Transverse colon (tissue), 4 donors: ENCODE data around the gene GFOD1. TPM values are rescaled to one million over a fixed set of nuclear protein-coding genes. Genes with fewer than 3 reads are reported as not detected.

Source experiments
- DNase-seq: peaks from one replicate; pipeline ENCODE4 v3.0.0-alpha.2; 2019
- H3K27ac ChIP-seq, 4 donors: fragments of 200-600 bp; sonication (generic); 2 replicates each; pipeline ENCODE4 v1.5.1; 2016 to 2018; ENCODE audit warnings: inconsistent platforms in 4 of 4
- H3K27me3 ChIP-seq: fragments of 200-600 bp; sonication (generic); 2 replicates; pipeline ENCODE4 v1.5.1; 2017; ENCODE audit warnings: inconsistent platforms
- H3K36me3 ChIP-seq, 4 donors: fragments of 200-600 bp; sonication (generic); 2 replicates each; pipeline ENCODE4 v1.5.1; 2017 to 2019; ENCODE audit warnings: inconsistent platforms in 4 of 4
- H3K4me1 ChIP-seq, 4 donors: fragments of 200-600 bp; sonication (generic); 2 replicates each; pipeline ENCODE4 v1.5.1; 2017 to 2020; ENCODE audit warnings: inconsistent platforms in 4 of 4
- H3K4me3 ChIP-seq, 4 donors: fragments of 200-600 bp; sonication (generic); 1 replicate in 1 of 4; 2 replicates in 3 of 4; pipeline versions ENCODE4 v1.5.1 to v1.6.1; 2017 to 2019; ENCODE audit warnings: inconsistent platforms in 4 of 4
- H3K9me3 ChIP-seq, 2 donors: fragments of 200-600 bp; sonication (generic); 2 replicates each; pipeline ENCODE4 v1.5.1; 2017 to 2019; ENCODE audit warnings: inconsistent platforms in 2 of 2
- EP300 ChIP-seq: sonication (generic); formaldehyde crosslinking; IDR thresholded peaks from one replicate; pipeline ENCODE4 v1.6.1; 2017; ENCODE audit warnings: antibody characterized with exemption, low read depth
- POLR2A ChIP-seq: fragments of 450-650 bp; IDR thresholded peaks from one replicate; pipeline ENCODE4 v1.6.1; 2016; ENCODE audit warnings: antibody characterized with exemption, mild to moderate bottlenecking, moderate library complexity
- POLR2AphosphoS5 ChIP-seq, 3 donors: sonication (generic); formaldehyde crosslinking; IDR thresholded peaks; one replicate each; pipeline ENCODE4 v1.6.1; 2016; ENCODE audit warnings: antibody characterized with exemption in 3 of 3
- WGBS, 2 donors: methylation state at CpG; one replicate each; pipeline ENCODE4 v1.1.5; 2018; ENCODE audit warnings: low coverage in 1 of 2; 5-methylcytosine and 5-hydroxymethylcytosine counted together
- in situ Hi-C, 4 donors: fragments of 200-750 bp; cut with MboI; loops; one replicate each; pipeline versions ENCODE4 v1.15.0 to v1.15.1; 2017; ENCODE audit warnings: low sequenced_read_pairs in 3 of 4, low pct_ligation_motif_present in 1 of 4, low pct_unique_long_range_greater_than_20kb in 1 of 4
- intact Hi-C: fragments of 100-400 bp; cut with DNase I; formaldehyde crosslinking; loops from one replicate; pipeline ENCODE4 v1.15.1; 2023; ENCODE audit warnings: low total_unique reads
- total RNA-seq, 4 donors: library from RNA; depleted of rRNA; stranded (reverse); fragments of >200 nt; gene quantifications; one replicate each; pipeline ENCODE4 v1.1.0, GENCODE V29; 2016
- TF ChIP-seq, protein P1 (sequence below), 5 experiments: fragments of 200-600 bp in 3 of 5; fragments of 450-650 bp in 2 of 5; sonication (generic) in 3 of 5; IDR thresholded peaks; 1 replicate in 2 of 5; 2 replicates in 3 of 5; pipeline ENCODE4 v1.5.1; 2016 to 2017; ENCODE audit warnings: antibody characterized with exemption in 5 of 5, inconsistent platforms in 3 of 5, mild to moderate bottlenecking in 2 of 5, moderate library complexity in 1 of 5

The GFOD1 gene
- total RNA-seq, 4 donors from 2014 or later, result 8.4 to 36.7 (median 19.9) TPM

DNA sequence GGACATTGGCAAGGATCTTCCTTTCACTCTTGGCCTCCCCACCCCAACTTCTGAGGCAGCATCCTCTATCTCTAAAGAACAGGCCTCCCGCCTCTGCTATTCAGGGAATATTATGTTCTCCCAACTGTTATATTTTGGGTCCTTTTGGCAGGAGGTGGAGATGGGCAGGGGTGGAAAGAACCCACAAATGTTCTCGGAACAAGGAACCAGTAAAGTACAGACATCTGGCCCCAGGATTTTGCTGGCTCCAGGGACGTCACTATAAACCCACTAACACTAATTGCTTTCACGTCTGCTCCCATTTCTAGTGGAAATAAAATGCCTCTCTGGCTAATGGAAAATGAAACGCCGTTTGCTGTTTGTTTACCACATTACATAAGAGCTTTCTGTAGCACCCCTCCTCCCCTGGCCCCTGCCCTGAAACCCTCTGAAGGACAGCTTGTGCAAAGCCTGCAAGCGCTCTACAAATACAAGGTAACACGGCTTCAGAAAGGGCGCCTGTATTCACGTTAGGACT lies 81.4 kb downstream of the GFOD1 start:
- Histone ChIP-seq H3K27ac (peak overlapping the region; percentile 34 to 62 (median 42)), H3K4me1 (peaks cover 0 to 45% (median 8%) of the 10 kb centered on the region in 4 donors), H3K27me3 (no peaks in the 10 kb centered on the region), H3K36me3 (no peaks in the 10 kb centered on the region), H3K9me3 (no peaks in the 10 kb centered on the region), H3K4me3 (no peak overlapping the region)
- no peak for DNase-seq
- intact Hi-C loops (no loop called here), in situ Hi-C loops (no loop called here)
- WGBS, 2 donors, result 79 to 85% methylated on average over 4 to 10 of the region's 10 CpGs
- TF ChIP-seq, protein P1, sequence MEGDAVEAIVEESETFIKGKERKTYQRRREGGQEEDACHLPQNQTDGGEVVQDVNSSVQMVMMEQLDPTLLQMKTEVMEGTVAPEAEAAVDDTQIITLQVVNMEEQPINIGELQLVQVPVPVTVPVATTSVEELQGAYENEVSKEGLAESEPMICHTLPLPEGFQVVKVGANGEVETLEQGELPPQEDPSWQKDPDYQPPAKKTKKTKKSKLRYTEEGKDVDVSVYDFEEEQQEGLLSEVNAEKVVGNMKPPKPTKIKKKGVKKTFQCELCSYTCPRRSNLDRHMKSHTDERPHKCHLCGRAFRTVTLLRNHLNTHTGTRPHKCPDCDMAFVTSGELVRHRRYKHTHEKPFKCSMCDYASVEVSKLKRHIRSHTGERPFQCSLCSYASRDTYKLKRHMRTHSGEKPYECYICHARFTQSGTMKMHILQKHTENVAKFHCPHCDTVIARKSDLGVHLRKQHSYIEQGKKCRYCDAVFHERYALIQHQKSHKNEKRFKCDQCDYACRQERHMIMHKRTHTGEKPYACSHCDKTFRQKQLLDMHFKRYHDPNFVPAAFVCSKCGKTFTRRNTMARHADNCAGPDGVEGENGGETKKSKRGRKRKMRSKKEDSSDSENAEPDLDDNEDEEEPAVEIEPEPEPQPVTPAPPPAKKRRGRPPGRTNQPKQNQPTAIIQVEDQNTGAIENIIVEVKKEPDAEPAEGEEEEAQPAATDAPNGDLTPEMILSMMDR (IDR thresholded peaks at IDR 0.05), result no peak
- TF ChIP-seq POLR2A (no peak), EP300 (no peak), POLR2AphosphoS5 (IDR thresholded peaks at IDR 0.05) (no peak)

DNA sequence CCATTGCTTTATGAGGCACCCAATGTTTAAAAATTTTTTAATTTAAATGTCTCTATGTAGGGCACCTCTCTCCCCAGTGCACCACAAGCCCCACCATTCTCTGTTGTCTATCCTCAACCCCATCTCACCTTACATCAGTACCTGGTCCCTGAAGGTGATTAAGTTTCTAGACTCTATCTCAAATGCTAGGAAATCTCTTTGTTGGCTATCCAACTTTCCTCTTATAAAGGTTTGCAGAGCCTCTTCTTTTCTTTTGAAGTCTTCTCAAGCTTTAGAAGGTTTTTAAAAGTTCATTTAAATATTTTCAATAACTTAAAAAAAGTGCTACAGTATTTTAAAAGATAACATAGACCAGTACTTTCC lies 82.5 kb downstream of the GFOD1 start:
- intact Hi-C loops (no loop called here), in situ Hi-C loops (no loop called here)
- Histone ChIP-seq H3K27me3 (no peaks in the 10 kb centered on the region), H3K9me3 (no peaks in the 10 kb centered on the region), H3K27ac (no peak overlapping the region), H3K4me1 (peaks cover 0 to 34% (median 8%) of the 10 kb centered on the region in 4 donors), H3K4me3 (no peak overlapping the region), H3K36me3 (no peaks in the 10 kb centered on the region)
- DNase-seq, result no peak
- TF ChIP-seq, protein P1 (IDR thresholded peaks at IDR 0.05), result no peak
- TF ChIP-seq POLR2A (no peak), POLR2AphosphoS5 (IDR thresholded peaks at IDR 0.05) (no peak), EP300 (no peak)

DNA sequence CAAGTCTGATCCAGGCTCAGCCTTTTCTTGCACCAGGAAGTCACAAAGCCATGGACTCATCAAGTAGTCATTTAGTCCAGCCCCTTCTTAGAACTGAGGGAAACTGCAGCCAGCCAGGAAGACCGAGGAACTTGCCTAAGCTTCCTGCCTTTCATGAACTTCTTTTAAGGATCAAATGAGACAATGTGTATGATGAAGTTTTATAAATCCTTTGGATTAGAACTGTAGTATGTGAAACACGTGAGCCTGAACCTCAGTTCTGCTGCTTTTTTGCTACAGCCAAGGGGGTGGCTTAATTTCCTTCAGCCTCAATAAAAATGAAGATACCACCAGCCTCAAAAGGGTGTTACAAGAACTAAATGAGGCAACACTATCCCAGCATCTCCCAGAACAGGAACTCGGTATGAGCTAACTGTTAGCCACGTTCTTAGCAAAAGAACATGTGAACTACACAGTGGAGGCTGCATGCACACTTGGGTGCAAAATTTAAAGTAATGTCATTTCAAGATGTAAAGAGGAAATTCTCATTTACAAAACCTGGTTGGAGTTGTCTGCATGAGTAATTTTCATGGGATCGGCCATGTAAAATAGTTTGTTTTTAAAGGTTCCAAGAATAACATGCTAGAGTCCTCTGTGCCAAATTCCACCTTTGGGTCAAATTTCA lies 83.0 kb downstream of the GFOD1 start:
- no peak for DNase-seq
- H3K27ac ChIP-seq, result peak overlapping the region in 2 of 4 donors; percentile 12 to 37
- H3K27me3 ChIP-seq, result no peaks in the 10 kb centered on the region
- in situ Hi-C loops (no loop called here), intact Hi-C loops (no loop called here)
- 67 to 70% methylated on average over 1 to 5 of the region's 5 CpGs for WGBS, 2 donors
- no peak for TF ChIP-seq POLR2AphosphoS5 (IDR thresholded peaks at IDR 0.05)
- H3K4me1 ChIP-seq, result peaks cover 0 to 34% (median 8%) of the 10 kb centered on the region in 4 donors
- H3K36me3 ChIP-seq, result no peaks in the 10 kb centered on the region
- no peak overlapping the region for H3K4me3 ChIP-seq
- H3K9me3 ChIP-seq, result no peaks in the 10 kb centered on the region

DNA sequence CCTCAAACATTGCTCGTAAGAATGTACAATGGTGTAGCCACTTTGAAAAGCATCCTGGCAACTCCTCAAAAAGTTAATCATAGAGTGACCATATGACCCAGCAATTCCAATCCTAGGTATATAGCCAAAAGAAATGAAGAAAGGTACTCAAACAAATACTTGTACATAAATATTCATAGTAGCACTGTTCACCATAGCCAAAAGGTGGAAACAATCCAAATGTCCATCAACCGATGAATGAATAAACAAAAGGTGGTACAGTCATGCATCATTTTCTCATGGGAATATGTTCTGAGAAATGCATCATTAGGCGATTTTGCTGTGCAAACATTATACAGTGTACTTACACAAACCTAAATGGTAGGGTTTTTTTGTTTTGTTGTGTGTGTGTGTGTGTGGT lies 84.7 kb downstream of the GFOD1 start:
- in situ Hi-C loops, result no loop called here
- no peaks in the 10 kb centered on the region for H3K27me3 ChIP-seq
- 90 to 96% methylated on average over 3 of the region's 3 CpGs for WGBS, 2 donors
- H3K27ac ChIP-seq, result no peak overlapping the region
- peaks cover 2 to 29% (median 9%) of the 10 kb centered on the region in 4 donors for H3K4me1 ChIP-seq
- no peaks in the 10 kb centered on the region for H3K36me3 ChIP-seq
- intact Hi-C loops, result no loop called here
- H3K4me3 ChIP-seq, result no peak overlapping the region
- no peaks in the 10 kb centered on the region for H3K9me3 ChIP-seq
- DNase-seq, result no peak
- no peak for TF ChIP-seq EP300
- TF ChIP-seq POLR2A, result no peak
- TF ChIP-seq, protein P1 (IDR thresholded peaks at IDR 0.05), result no peak
- TF ChIP-seq POLR2AphosphoS5 (IDR thresholded peaks at IDR 0.05), result no peak

- in situ Hi-C loops, result no loop called here
- WGBS, 2 donors, result 83 to 87% methylated on average over 1 to 3 of the region's 3 CpGs
- no peak for DNase-seq
- no peaks in the 10 kb centered on the region for H3K27me3 ChIP-seq
- intact Hi-C loops, result no loop called here
- H3K9me3 ChIP-seq, result no peaks in the 10 kb centered on the region
- peaks cover 15 to 34% (median 22%) of the 10 kb centered on the region in 4 donors for H3K4me1 ChIP-seq
- H3K27ac ChIP-seq, result no peak overlapping the region
- TF ChIP-seq POLR2AphosphoS5 (IDR thresholded peaks at IDR 0.05) (no peak), POLR2A (no peak), EP300 (no peak)
- TF ChIP-seq, protein P1 (IDR thresholded peaks at IDR 0.05), result no peak
- H3K4me3 ChIP-seq, result no peak overlapping the region
- no peaks in the 10 kb centered on the region for H3K36me3 ChIP-seq
Observed at GRCh38 chr6:13400772-13401171, 86.6 kb downstream of the GFOD1 start.
